ENCODE measurements around the gene ITGB8.
A peak's percentile ranks its signal among the peaks of the same experiment; 100 is the strongest.

The ITGB8 gene

GRCh38 chr7:20417675-20418382 lies 87.1 kb downstream of the ITGB8 start:
- no peak for DNase-seq (ENCODE audit: low read depth)

GRCh38 chr7:20424500-20424899 lies 93.8 kb downstream of the ITGB8 start:
- DNase-seq (ENCODE audit: low read depth): no peak

- no peak for DNase-seq (ENCODE audit: low read depth)
These were observed 100.0 kb downstream of the ITGB8 start for GRCh38 chr7:20430664-20431063.

GRCh38 chr7:20431146-20431545 lies 100.4 kb downstream of the ITGB8 start:
- no peak for DNase-seq (ENCODE audit: low read depth)

- no peak for DNase-seq (ENCODE audit: low read depth)
These were observed 101.4 kb downstream of the ITGB8 start for GRCh38 chr7:20432071-20432470.

- DNase-seq (ENCODE audit: low read depth): no peak
These were observed 104.6 kb downstream of the ITGB8 start for GRCh38 chr7:20435305-20435704.

GRCh38 chr7:20438248-20438647 lies 107.5 kb downstream of the ITGB8 start:
- no peak for DNase-seq (ENCODE audit: low read depth)

GRCh38 chr7:20438694-20439376 lies 108.1 kb downstream of the ITGB8 start:
- DNase-seq (ENCODE audit: low read depth): no peak

GRCh38 chr7:20439416-20440185 lies 108.9 kb downstream of the ITGB8 start:
- DNase-seq (ENCODE audit: low read depth): peak; percentile 33

- peak; percentile 44 for DNase-seq (ENCODE audit: low read depth)
These were observed 109.9 kb downstream of the ITGB8 start for GRCh38 chr7:20440472-20441105.

GRCh38 chr7:20441346-20441745 lies 110.6 kb downstream of the ITGB8 start:
- no peak for DNase-seq (ENCODE audit: low read depth)

- DNase-seq (ENCODE audit: low read depth): no peak
These were observed 111.3 kb downstream of the ITGB8 start for GRCh38 chr7:20441991-20442441.

- no peak for DNase-seq (ENCODE audit: low read depth)
These were observed 112.3 kb downstream of the ITGB8 start for GRCh38 chr7:20442951-20443350.

GRCh38 chr7:20444030-20444800 lies 113.5 kb downstream of the ITGB8 start:
- no peak for DNase-seq (ENCODE audit: low read depth)

- DNase-seq (ENCODE audit: low read depth): no peak
These were observed 116.4 kb downstream of the ITGB8 start for GRCh38 chr7:20447021-20447650.

- DNase-seq (ENCODE audit: low read depth): no peak
These were observed 118.5 kb downstream of the ITGB8 start for GRCh38 chr7:20449176-20449575.

- DNase-seq (ENCODE audit: low read depth): no peak
These were observed 119.8 kb downstream of the ITGB8 start for GRCh38 chr7:20450536-20450935.

- no peak for DNase-seq (ENCODE audit: low read depth)
These were observed 123.5 kb downstream of the ITGB8 start for GRCh38 chr7:20454202-20454601.

- no peak for DNase-seq (ENCODE audit: low read depth)
These were observed 126.0 kb downstream of the ITGB8 start for GRCh38 chr7:20456701-20457100.

- no peak for DNase-seq (ENCODE audit: low read depth)
These were observed 127.8 kb downstream of the ITGB8 start for GRCh38 chr7:20458521-20458920.

- DNase-seq (ENCODE audit: low read depth): no peak
These were observed 128.7 kb downstream of the ITGB8 start for GRCh38 chr7:20459419-20459818.
